Keratinocyte (primary cell): Measurements from ENCODE around the gene MYO7B. TPM values are rescaled to one million over a fixed set of nuclear protein-coding genes. Genes with fewer than 3 reads are reported as not detected.

Experiments used
- DNase-seq: peaks from one replicate; pipeline ENCODE4 v3.0.0-alpha.2; 2011; ENCODE audit warnings: low read depth, missing footprints, low spot score
- FAIRE-seq: peaks from 2 replicates; lab custom pipeline; 2011; peaks lifted over from hg19 to GRCh38; lab: Jason Lieb, UNC
- H2AFZ ChIP-seq: 2 replicates; pipeline ENCODE4 v1.6.0; 2012; ENCODE audit warnings: low read length, control low read depth, inconsistent platforms; ENCODE audit not compliant: control insufficient read depth
- H3K27ac ChIP-seq: 2 replicates; pipeline ENCODE4 v1.5.1; 2011; ENCODE audit warnings: low read length; ENCODE audit not compliant: control insufficient read depth, insufficient read depth
- H3K27me3 ChIP-seq: 3 replicates; pipeline ENCODE4 v1.6.0; 2011; ENCODE audit warnings: low read length; ENCODE audit not compliant: control insufficient read depth, insufficient read depth; ENCODE audit errors: extremely low read depth
- H3K36me3 ChIP-seq, 2 experiments: 2 replicates in 1 of 2; 3 replicates in 1 of 2; pipeline ENCODE4 v1.5.1; 2011; ENCODE audit warnings: low read length in 2 of 2, mild to moderate bottlenecking in 1 of 2; ENCODE audit not compliant: control insufficient read depth in 2 of 2, insufficient read depth in 2 of 2; ENCODE audit errors: extremely low read depth in 1 of 2
- H3K4me1 ChIP-seq: 3 replicates; pipeline ENCODE4 v1.5.1; 2011; ENCODE audit warnings: low read length; ENCODE audit not compliant: control insufficient read depth, insufficient read depth; ENCODE audit errors: extremely low read depth
- H3K4me2 ChIP-seq: 3 replicates; pipeline ENCODE4 v1.6.0; 2011; ENCODE audit warnings: low read depth, low read length; ENCODE audit not compliant: control insufficient read depth, insufficient read depth; ENCODE audit errors: extremely low read depth
- H3K4me3 ChIP-seq, 3 experiments: fragments of 200-600 bp in 1 of 3; sonication (generic) in 1 of 3; 2 replicates in 2 of 3; 3 replicates in 1 of 3; pipeline ENCODE4 v1.5.1; 2011 to 2016; ENCODE audit warnings: low read length in 3 of 3, mild to moderate bottlenecking in 3 of 3, control low read depth in 2 of 3, inconsistent platforms in 1 of 3, low read depth in 1 of 3, mixed read lengths in 1 of 3, mixed run types in 1 of 3, moderate library complexity in 1 of 3; ENCODE audit not compliant: control insufficient read depth in 2 of 3, insufficient read depth in 2 of 3; ENCODE audit errors: extremely low read depth in 1 of 3
- H3K79me2 ChIP-seq: 2 replicates; pipeline ENCODE4 v1.6.0; 2012; ENCODE audit warnings: low read length; ENCODE audit not compliant: control insufficient read depth, insufficient read depth
- H3K9ac ChIP-seq: 3 replicates; pipeline ENCODE4 v1.6.0; 2011; ENCODE audit warnings: low read length; ENCODE audit not compliant: control insufficient read depth, insufficient read depth; ENCODE audit errors: extremely low read depth
- H3K9me1 ChIP-seq: 3 replicates; pipeline ENCODE4 v1.6.0; 2011; ENCODE audit warnings: low read length; ENCODE audit not compliant: control insufficient read depth, insufficient read depth; ENCODE audit errors: extremely low read depth
- H3K9me3 ChIP-seq: 2 replicates; pipeline ENCODE4 v1.5.1; 2012; ENCODE audit warnings: low read depth, low read length; ENCODE audit not compliant: control insufficient read depth
- H4K20me1 ChIP-seq: 3 replicates; pipeline ENCODE4 v1.6.0; 2011; ENCODE audit warnings: low read length; ENCODE audit not compliant: control insufficient read depth, insufficient read depth; ENCODE audit errors: extremely low read depth
- EZH2 ChIP-seq: IDR thresholded peaks from one replicate; pipeline ENCODE4 v1.6.1; 2012; ENCODE audit warnings: inconsistent platforms, mild to moderate bottlenecking, low read length, moderate library complexity
- dilution Hi-C: fragments of 300-500 bp; cut with MboI; formaldehyde crosslinking; loops from one replicate; pipeline ENCODE4 v1.7.0; 2020; ENCODE audit warnings: low sequenced_read_pairs; ENCODE audit not compliant: extremely low pct_ligation_motif_present
- polyA plus RNA-seq, 5 experiments: library from polyadenylated mRNA; depleted of rRNA in 3 of 5; stranded (reverse) in 3 of 5; stranded (forward) in 1 of 5; unstranded in 1 of 5; fragments of >200 nt; gene quantifications; 1 replicate in 1 of 5; 2 replicates in 3 of 5; 3 replicates in 1 of 5; pipeline versions ENCODE4 v1.2.1 to v1.2.3, GENCODE V29; 2011 to 2012; ENCODE audit warnings: missing spikeins in 2 of 5, low read depth in 1 of 5, low replicate concordance in 1 of 5
- TF ChIP-seq, protein P1 (sequence below), 3 experiments: IDR thresholded peaks in 1 of 3; conservative IDR thresholded peaks in 1 of 3; optimal IDR thresholded peaks in 1 of 3; 2 replicates in 2 of 3; 3 replicates in 1 of 3; pipeline versions ENCODE3 to v1.5.1; 2011; ENCODE audit warnings: low read length in 3 of 3, mild to moderate bottlenecking in 3 of 3, moderate library complexity in 2 of 3, control low read depth in 1 of 3, inconsistent platforms in 1 of 3; ENCODE audit not compliant: insufficient read depth in 2 of 3; ENCODE audit errors: extremely low read depth in 1 of 3

Gene MYO7B
- polyA plus RNA-seq, 1 donor (not counting 4 experiments of a cell fraction or from before 2014, with no cell fraction given): not detected

DNA sequence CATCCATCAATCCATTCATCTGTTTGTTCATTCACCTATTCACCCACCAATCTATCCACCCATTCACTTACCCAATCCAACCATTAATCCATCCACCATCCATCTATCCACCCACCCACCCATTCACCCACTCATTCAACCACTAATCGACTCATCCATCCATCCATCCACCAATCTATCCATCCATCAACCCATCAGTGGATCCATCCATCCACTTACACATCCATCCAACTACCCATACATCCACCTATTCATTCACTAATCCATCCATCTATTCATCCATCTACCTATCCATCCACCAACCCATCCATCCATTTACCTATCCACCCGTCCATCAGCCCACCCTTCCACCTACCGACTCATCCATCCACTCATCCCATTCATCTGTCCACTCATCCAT lies 11.3 kb downstream of the MYO7B start:
- FAIRE-seq (no peak), DNase-seq (no peak)
- TF ChIP-seq, protein P1, sequence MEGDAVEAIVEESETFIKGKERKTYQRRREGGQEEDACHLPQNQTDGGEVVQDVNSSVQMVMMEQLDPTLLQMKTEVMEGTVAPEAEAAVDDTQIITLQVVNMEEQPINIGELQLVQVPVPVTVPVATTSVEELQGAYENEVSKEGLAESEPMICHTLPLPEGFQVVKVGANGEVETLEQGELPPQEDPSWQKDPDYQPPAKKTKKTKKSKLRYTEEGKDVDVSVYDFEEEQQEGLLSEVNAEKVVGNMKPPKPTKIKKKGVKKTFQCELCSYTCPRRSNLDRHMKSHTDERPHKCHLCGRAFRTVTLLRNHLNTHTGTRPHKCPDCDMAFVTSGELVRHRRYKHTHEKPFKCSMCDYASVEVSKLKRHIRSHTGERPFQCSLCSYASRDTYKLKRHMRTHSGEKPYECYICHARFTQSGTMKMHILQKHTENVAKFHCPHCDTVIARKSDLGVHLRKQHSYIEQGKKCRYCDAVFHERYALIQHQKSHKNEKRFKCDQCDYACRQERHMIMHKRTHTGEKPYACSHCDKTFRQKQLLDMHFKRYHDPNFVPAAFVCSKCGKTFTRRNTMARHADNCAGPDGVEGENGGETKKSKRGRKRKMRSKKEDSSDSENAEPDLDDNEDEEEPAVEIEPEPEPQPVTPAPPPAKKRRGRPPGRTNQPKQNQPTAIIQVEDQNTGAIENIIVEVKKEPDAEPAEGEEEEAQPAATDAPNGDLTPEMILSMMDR (optimal IDR thresholded peaks at IDR 0.05 in 1 of 3, IDR thresholded peaks at IDR 0.05 in 1 of 3, conservative IDR thresholded peaks at IDR 0.05 in 1 of 3; ENCODE audit: extremely low read depth in 1 of 3, insufficient read depth in 2 of 3, low read length in 3 of 3): no peak
- dilution Hi-C loops: no loop called here
- no peak overlapping the region for H2AFZ ChIP-seq
- H3K9me1 ChIP-seq: no peaks in the 10 kb centered on the region
- H3K9me3 ChIP-seq: no peaks in the 10 kb centered on the region
- no peak overlapping the region for H3K4me3 ChIP-seq
- no peaks in the 10 kb centered on the region for H3K4me1 ChIP-seq
- H3K4me2 ChIP-seq: no peak overlapping the region
- peaks cover 19% of the 10 kb centered on the region for H3K27me3 ChIP-seq
- no peaks in the 10 kb centered on the region for H3K79me2 ChIP-seq
- no peak overlapping the region for H3K9ac ChIP-seq
- no peaks in the 10 kb centered on the region for H3K36me3 ChIP-seq
- H4K20me1 ChIP-seq: no peaks in the 10 kb centered on the region
- H3K27ac ChIP-seq: no peak overlapping the region

GRCh38 chr2:127551221-127551930 lies 15.9 kb downstream of the MYO7B start:
- TF ChIP-seq, protein P1 (optimal IDR thresholded peaks at IDR 0.05 in 1 of 3, IDR thresholded peaks at IDR 0.05 in 1 of 3, conservative IDR thresholded peaks at IDR 0.05 in 1 of 3; ENCODE audit: extremely low read depth in 1 of 3, insufficient read depth in 2 of 3, low read length in 3 of 3): no peak
- no peak for TF ChIP-seq EZH2
- H3K4me3 ChIP-seq: no peak overlapping the region
- H3K79me2 ChIP-seq: no peaks in the 10 kb centered on the region
- no peak overlapping the region for H3K9ac ChIP-seq
- H3K9me3 ChIP-seq: no peaks in the 10 kb centered on the region
- no peak overlapping the region for H3K27ac ChIP-seq
- no peak overlapping the region for H2AFZ ChIP-seq
- H3K4me1 ChIP-seq: no peaks in the 10 kb centered on the region
- H3K4me2 ChIP-seq: no peak overlapping the region
- FAIRE-seq (no peak), DNase-seq (no peak)
- H4K20me1 ChIP-seq: no peaks in the 10 kb centered on the region
- H3K27me3 ChIP-seq: peaks cover 10% of the 10 kb centered on the region
- no peaks in the 10 kb centered on the region for H3K36me3 ChIP-seq
- no peaks in the 10 kb centered on the region for H3K9me1 ChIP-seq
- dilution Hi-C loops: no loop called here
